B cell (primary cell): ENCODE data around the gene C4orf33. TPM values are rescaled to one million over a fixed set of nuclear protein-coding genes. Genes with fewer than 3 reads are reported as not detected.

ENCODE experiments used
- ATAC-seq: fragments of 200-7000 bp; cut with Tn5 transposase; one replicate; pipeline ENCODE4 v1.10.0; 2021; ENCODE audit warnings: low read depth, mild to moderate bottlenecking, moderate number of reproducible peaks, moderate library complexity
- CTCF ChIA-PET: fragments of 350-600 bp; sonication (Branson Sonifier 250); formaldehyde crosslinking; loops from one replicate; lab custom pipeline; 2021; ENCODE audit warnings: antibody characterized with exemption, inconsistent platforms; lab: Charles Lee
- POLR2A ChIA-PET: fragments of 350-600 bp; sonication (Branson Sonifier 250); formaldehyde crosslinking; loops from one replicate; lab custom pipeline; 2021; ENCODE audit warnings: antibody characterized with exemption; lab: Charles Lee
- DNase-seq: peaks from one replicate; pipeline ENCODE4 v3.0.0; 2013
- H2AFZ ChIP-seq: 2 replicates; pipeline ENCODE4 v1.6.1; 2012; ENCODE audit warnings: mild to moderate bottlenecking, low read depth, low read length; ENCODE audit not compliant: insufficient read depth, poor library complexity, severe bottlenecking
- H3K27ac ChIP-seq, 2 donors: 1 replicate in 1 of 2; 2 replicates in 1 of 2; pipeline ENCODE4 v1.5.1; 2012 to 2013; ENCODE audit warnings: low read length in 2 of 2, mild to moderate bottlenecking in 2 of 2, moderate library complexity in 1 of 2
- H3K27me3 ChIP-seq, 4 experiments: fragments of 200-600 bp in 1 of 4; sonication (generic) in 1 of 4; replicated peaks in 1 of 4; 1 replicate in 2 of 4; 2 replicates in 2 of 4; pipeline versions ENCODE4 v1.6.1 to v1.7.0; 2013 to 2016; ENCODE audit warnings: low read length in 3 of 4, mild to moderate bottlenecking in 2 of 4, mixed read lengths in 1 of 4, moderate library complexity in 1 of 4; ENCODE audit not compliant: insufficient read depth in 4 of 4, control insufficient read depth in 3 of 4; ENCODE audit errors: control extremely low read depth in 1 of 4
- H3K36me3 ChIP-seq, 2 experiments: replicated peaks in 1 of 2; 1 replicate in 1 of 2; 2 replicates in 1 of 2; pipeline versions ENCODE4 v1.6.1 to v1.7.1; 2013; ENCODE audit warnings: low read length in 1 of 2; ENCODE audit not compliant: insufficient read depth in 2 of 2, control insufficient read depth in 1 of 2; ENCODE audit errors: control extremely low read depth in 1 of 2, extremely low read depth in 1 of 2
- H3K4me1 ChIP-seq, 2 donors: fragments of 200-600 bp in 1 of 2; sonication (generic) in 1 of 2; 1 replicate in 1 of 2; 2 replicates in 1 of 2; pipeline versions ENCODE4 v1.5.1 to v1.6.1; 2013 to 2017; ENCODE audit warnings: low read length in 2 of 2; ENCODE audit not compliant: control insufficient read depth in 2 of 2, insufficient read depth in 2 of 2
- H3K4me2 ChIP-seq: replicated peaks from 2 replicates; pipeline ENCODE3; 2012; ENCODE audit warnings: mild to moderate bottlenecking, low read depth, low read length; ENCODE audit not compliant: poor library complexity, severe bottlenecking
- H3K4me3 ChIP-seq, 5 experiments: fragments of 200-600 bp in 1 of 5; sonication (generic) in 1 of 5; 1 replicate in 3 of 5; 2 replicates in 2 of 5; pipeline versions ENCODE4 v1.5.1 to v1.7.0; 2011 to 2016; ENCODE audit warnings: low read length in 4 of 5, mild to moderate bottlenecking in 4 of 5, low read depth in 2 of 5, control low read depth in 1 of 5, moderate library complexity in 1 of 5; ENCODE audit not compliant: insufficient read depth in 1 of 5; ENCODE audit errors: control extremely low read depth in 1 of 5, extremely low read depth in 1 of 5
- H3K79me2 ChIP-seq: fragments of 200-600 bp; sonication (generic); one replicate; pipeline ENCODE4 v1.6.0; 2016; ENCODE audit warnings: low read length; ENCODE audit not compliant: control insufficient read depth, insufficient read depth
- H3K9ac ChIP-seq: fragments of 200-600 bp; sonication (generic); 2 replicates; pipeline ENCODE4 v1.6.1; 2017; ENCODE audit warnings: mild to moderate bottlenecking, low read length, moderate library complexity
- H3K9me3 ChIP-seq, 3 donors: one replicate each; pipeline versions ENCODE4 v1.6.1 to v1.7.1; 2013; ENCODE audit warnings: low read length in 2 of 3; ENCODE audit not compliant: control insufficient read depth in 2 of 3, insufficient read depth in 1 of 3; ENCODE audit errors: control extremely low read depth in 1 of 3
- H4K20me1 ChIP-seq: 2 replicates; pipeline ENCODE4 v1.6.0; 2012; ENCODE audit warnings: mild to moderate bottlenecking, low read length; ENCODE audit not compliant: insufficient read depth, control insufficient read depth, poor library complexity, severe bottlenecking
- H3K27ac Mint-ChIP-seq: one replicate; pipeline ENCODE4 v1.8.0; 2021; ENCODE audit warnings: mixed read lengths
- H3K27me3 Mint-ChIP-seq: one replicate; pipeline ENCODE4 v1.8.0; 2021; ENCODE audit warnings: mixed read lengths
- H3K4me1 Mint-ChIP-seq: one replicate; pipeline ENCODE4 v1.8.0; 2021; ENCODE audit warnings: mixed read lengths
- H3K4me3 Mint-ChIP-seq: one replicate; pipeline ENCODE4 v1.8.0; 2021; ENCODE audit warnings: mixed read lengths
- H3K9me3 Mint-ChIP-seq: one replicate; pipeline ENCODE4 v1.8.0; 2022; ENCODE audit warnings: mixed read lengths; ENCODE audit not compliant: insufficient read depth
- CTCF ChIP-seq: fragments of 200-600 bp; IDR thresholded peaks from one replicate; pipeline ENCODE4 v1.8.0; 2022; ENCODE audit warnings: antibody characterized with exemption, mild to moderate bottlenecking
- EZH2 ChIP-seq: IDR thresholded peaks from 2 replicates; pipeline ENCODE4 v1.6.1; 2012; ENCODE audit warnings: borderline replicate concordance, low read depth, mild to moderate bottlenecking, moderate library complexity, low read length; ENCODE audit not compliant: insufficient read depth, poor library complexity, severe bottlenecking
- WGBS: methylation state at CpG from one replicate; pipeline ENCODE4 v1.1.5; 2013; ENCODE audit warnings: missing lambda C conversion rate; ENCODE audit not compliant: insufficient coverage; 5-methylcytosine and 5-hydroxymethylcytosine counted together
- intact Hi-C: fragments of 100-400 bp; cut with micrococcal nuclease; formaldehyde crosslinking; loops from one replicate; pipeline ENCODE4 v1.10.0; 2022
- polyA plus RNA-seq: library from polyadenylated mRNA; depleted of rRNA; stranded (reverse); fragments of >200 nt; gene quantifications from 2 replicates; pipeline ENCODE4 v1.2.3, GENCODE V29; 2012
- total RNA-seq, 2 donors: library from RNA; stranded (reverse); fragments of 120-200 nt in 1 of 2; gene quantifications; 1 replicate in 1 of 2; 2 replicates in 1 of 2; pipeline versions ENCODE4 v1.2.3 to v1.2.4, GENCODE V29; 2013 to 2022

The C4orf33 gene
- total and polyA plus RNA-seq, 2 donors (not counting 1 experiment from before 2014, with no cell fraction given), result 9.0 to 9.5 TPM

- ATAC-seq, result no peak
Observed at GRCh38 chr4:129149906-129150305, 54.0 kb downstream of the C4orf33 start.

GRCh38 chr4:129152350-129152749, 56.4 kb downstream of the C4orf33 start:
- H3K79me2 ChIP-seq, result no peaks in the 10 kb centered on the region
- CTCF ChIA-PET, result no interaction called here
- H3K4me1 Mint-ChIP-seq, result no peaks in the 10 kb centered on the region

More at GRCh38 chr4:129149906-129150305, 54.0 kb downstream of the C4orf33 start:
- Mint-ChIP-seq H3K27me3 (peaks cover 14% of the 10 kb centered on the region), H3K4me3 (no peak overlapping the region), H3K9me3 (no peaks in the 10 kb centered on the region), H3K4me1 (no peaks in the 10 kb centered on the region), H3K27ac (no peak overlapping the region)
- H3K27me3 ChIP-seq, result peaks cover 0 to 5% (median 0%) of the 10 kb centered on the region in 4 experiments
- no peaks in the 10 kb centered on the region for H3K79me2 ChIP-seq
- no peak overlapping the region for H2AFZ ChIP-seq
- no peaks in the 10 kb centered on the region for H4K20me1 ChIP-seq
- ChIA-PET CTCF (no interaction called here), POLR2A (no interaction called here)
- H3K9me3 ChIP-seq, result no peaks in the 10 kb centered on the region
- intact Hi-C loops, result no loop called here
- no peak for TF ChIP-seq EZH2
- no peak for TF ChIP-seq CTCF
- no peaks in the 10 kb centered on the region for H3K4me1 ChIP-seq
- no peak overlapping the region for H3K4me3 ChIP-seq
- DNase-seq, result no peak
- no peaks in the 10 kb centered on the region for H3K36me3 ChIP-seq
- no peak overlapping the region for H3K9ac ChIP-seq
- no peak overlapping the region for H3K27ac ChIP-seq
- H3K4me2 ChIP-seq, result no peak overlapping the region
- WGBS, result no CpG with 5 or more reads among the region's 1 CpG

More at GRCh38 chr4:129152350-129152749, 56.4 kb downstream of the C4orf33 start:
- ATAC-seq, result no peak
- Histone ChIP-seq H3K4me3 (no peak overlapping the region), H3K36me3 (no peaks in the 10 kb centered on the region), H3K4me2 (no peak overlapping the region), H3K27ac (no peak overlapping the region), H3K9ac (no peak overlapping the region), H3K27me3 (peaks cover 0 to 5% (median 0%) of the 10 kb centered on the region in 4 experiments), H3K4me1 (no peaks in the 10 kb centered on the region), H2AFZ (no peak overlapping the region), H4K20me1 (no peaks in the 10 kb centered on the region), H3K9me3 (no peaks in the 10 kb centered on the region)
- Mint-ChIP-seq H3K27me3 (peaks cover 12% of the 10 kb centered on the region), H3K9me3 (no peaks in the 10 kb centered on the region), H3K4me3 (no peak overlapping the region), H3K27ac (no peak overlapping the region)
- no CpG with 5 or more reads among the region's 2 CpGs for WGBS
- no peak for DNase-seq
- POLR2A ChIA-PET, result no interaction called here
- intact Hi-C loops, result no loop called here
- TF ChIP-seq EZH2 (no peak), CTCF (no peak)
